DND-41 (cell line): ENCODE data around the gene SPRN.

ENCODE experiments used
- CTCF ChIP-seq: IDR thresholded peaks from 2 replicates; pipeline ENCODE4 v1.5.1; 2012; ENCODE audit warnings: borderline replicate concordance, low read length, moderate library complexity, mild to moderate bottlenecking; ENCODE audit not compliant: poor library complexity, severe bottlenecking; ENCODE audit errors: extremely low read depth
- EZH2 ChIP-seq: IDR thresholded peaks from 3 replicates; pipeline ENCODE4 v1.6.1; 2012; ENCODE audit warnings: borderline replicate concordance, low read depth, mild to moderate bottlenecking, moderate library complexity, low read length, inconsistent platforms; ENCODE audit not compliant: severe bottlenecking

DNA sequence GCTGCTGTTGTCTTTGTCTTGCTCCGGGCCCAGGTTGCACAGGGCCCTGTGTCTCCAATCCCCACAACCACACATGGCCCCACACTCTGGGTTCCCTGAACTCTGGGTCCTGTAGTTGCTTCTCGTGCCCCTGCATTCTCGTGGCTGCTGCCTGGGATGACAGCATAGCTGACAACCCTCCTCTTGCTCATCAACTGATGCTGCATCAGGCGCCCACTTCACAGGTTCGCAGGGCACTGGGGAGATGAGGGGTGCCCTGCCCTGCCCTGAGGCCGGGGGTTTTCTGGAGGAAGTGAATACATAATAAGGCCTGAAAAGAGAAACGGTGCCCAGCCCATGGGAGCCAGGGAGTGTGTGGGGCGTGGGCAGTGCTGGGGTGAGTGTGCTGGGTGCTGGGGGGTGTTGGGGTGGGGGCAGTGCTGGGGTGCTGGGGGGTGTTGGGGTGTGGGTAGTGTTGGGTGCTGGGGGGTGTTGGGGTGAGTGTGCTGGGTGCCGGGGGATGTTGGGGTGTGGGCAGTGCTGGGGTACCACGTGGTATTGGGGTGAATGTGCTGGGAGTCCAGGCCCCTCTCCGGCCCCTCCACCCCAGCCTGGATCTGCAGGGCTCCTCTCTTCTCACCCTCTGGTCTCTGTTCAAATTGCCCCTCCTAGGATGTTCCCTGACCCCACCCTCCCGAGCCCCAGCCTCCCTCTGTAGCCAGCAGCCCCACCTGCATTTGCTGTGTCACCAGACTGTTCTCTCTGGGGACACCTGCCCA, 32.5 kb downstream of the SPRN start:
- no peak for TF ChIP-seq CTCF
- no peak for TF ChIP-seq EZH2
